ENCODE measurements around the gene C1QL1.

Gene C1QL1

GRCh38 chr17:44912763-44913544, 55.1 kb downstream of the C1QL1 start:
- no peak for FAIRE-seq

GRCh38 chr17:44911133-44912001, 56.7 kb downstream of the C1QL1 start:
- no peak for FAIRE-seq

- FAIRE-seq, result no peak
Measured at GRCh38 chr17:44910231-44911106, 57.6 kb downstream of the C1QL1 start.
